Measurements from ENCODE around the gene SMYD2.

The SMYD2 gene

GRCh38 chr1:214383381-214384372, 102.7 kb downstream of the SMYD2 start:
- no peak overlapping the region for H3K27ac ChIP-seq
- DNase-seq (ENCODE audit: low read depth, low spot score) = no peak

DNA sequence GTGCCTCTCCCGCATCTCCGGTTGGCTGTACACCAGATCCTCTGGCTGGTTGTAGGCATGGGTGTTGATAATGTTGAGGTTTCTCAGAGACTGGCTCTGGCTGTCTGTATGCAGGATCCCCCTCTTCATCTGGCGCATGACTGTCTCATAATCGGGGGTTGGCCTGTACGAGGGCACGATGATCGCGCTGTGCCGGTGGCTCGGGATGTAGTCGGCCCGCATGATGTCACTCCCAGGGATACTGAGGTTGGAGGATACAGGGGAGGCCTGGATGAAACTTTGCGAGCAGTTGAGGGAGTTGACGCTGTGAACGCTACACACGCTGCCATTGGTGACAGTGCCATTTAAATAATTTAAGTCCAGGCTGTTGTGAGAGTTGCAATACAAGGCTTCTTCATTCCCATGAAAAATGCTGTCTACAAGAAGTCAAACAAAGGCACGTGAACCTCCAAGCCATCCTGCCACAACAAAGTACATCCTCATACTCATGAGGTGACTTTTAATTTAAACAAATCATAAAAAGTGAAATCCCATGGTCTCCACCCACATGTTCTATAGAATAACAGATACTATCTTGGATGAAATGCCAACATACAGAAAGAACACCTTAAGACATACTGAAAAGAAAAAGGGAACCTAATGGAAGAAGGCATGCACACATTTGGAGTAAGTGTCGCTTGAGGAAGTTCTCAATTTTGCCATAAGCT, 103.6 kb downstream of the SMYD2 start:
- H3K27ac ChIP-seq = no peak overlapping the region
- no peak for DNase-seq (ENCODE audit: low read depth, low spot score)

GRCh38 chr1:214385428-214385827, 104.5 kb downstream of the SMYD2 start:
- H3K27ac ChIP-seq = no peak overlapping the region

DNA sequence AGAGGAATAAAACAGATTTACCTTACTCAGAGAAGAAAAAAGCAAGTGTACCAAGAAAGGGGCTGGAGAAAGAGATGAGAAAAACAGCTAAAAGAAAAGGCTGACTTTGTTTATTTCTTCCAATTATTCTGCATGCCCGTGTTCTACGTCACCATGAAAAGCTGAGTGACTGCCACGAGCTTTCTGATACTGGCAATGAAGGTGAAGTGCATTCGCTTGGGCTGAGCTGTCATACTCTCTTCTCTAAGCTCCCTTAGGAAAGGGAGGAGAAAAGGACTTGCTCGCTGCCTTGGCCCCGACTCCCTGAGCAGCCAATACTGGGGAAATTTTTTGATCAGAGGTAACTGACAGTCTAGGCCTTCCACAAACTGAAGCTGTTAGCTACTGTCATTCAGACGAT, 105.4 kb downstream of the SMYD2 start:
- no peak for DNase-seq (ENCODE audit: low read depth, low spot score)
- H3K27ac ChIP-seq = no peak overlapping the region

More at GRCh38 chr1:214385428-214385827, 104.5 kb downstream of the SMYD2 start:
- DNase-seq (ENCODE audit: low read depth, low spot score) = no peak

Data from epithelial cell of prostate (primary cell).